HL-60 (cell line): ENCODE results near the gene PPFIA3.
"Not testable (repeated sequence)": the region's sequence is repeated elsewhere in the genome, so short reads cannot be mapped to it uniquely, and the experiment has no call there.

Experiments used
- DNase-seq, 2 experiments: peaks; one replicate each; pipeline ENCODE4 v3.0.0-alpha.2; 2010 to 2020; ENCODE audit warnings: low read depth in 1 of 2, low spot score in 1 of 2
- H3K27ac ChIP-seq: fragments of 250-450 bp; sonication (Bioruptor Pico); replicated peaks from 2 replicates; pipeline ENCODE4 v1.5.1; 2020; ENCODE audit warnings: mild to moderate bottlenecking, moderate library complexity
- H3K27me3 ChIP-seq: fragments of 250-450 bp; sonication (Bioruptor Pico); 2 replicates; pipeline ENCODE4 v1.5.1; 2021; ENCODE audit warnings: mild to moderate bottlenecking, moderate library complexity; ENCODE audit not compliant: insufficient read depth, poor library complexity, severe bottlenecking
- H3K4me3 ChIP-seq: replicated peaks from 2 replicates; pipeline ENCODE4 v1.5.1; 2011; ENCODE audit warnings: mild to moderate bottlenecking, control low read depth, low read length; ENCODE audit not compliant: insufficient read depth
- GABPA ChIP-seq: IDR thresholded peaks from 2 replicates; pipeline ENCODE4 v1.6.1; 2012; ENCODE audit warnings: low read depth
- POLR2AphosphoS5 ChIP-seq: IDR thresholded peaks from 2 replicates; pipeline ENCODE4 v1.6.1; 2012; ENCODE audit warnings: low read depth
- SPI1 ChIP-seq: IDR thresholded peaks from 2 replicates; pipeline ENCODE4 v1.6.1; 2012; ENCODE audit warnings: low read depth, mild to moderate bottlenecking, borderline replicate concordance
- TF ChIP-seq, protein P1 (sequence below): IDR thresholded peaks from 2 replicates; pipeline ENCODE4 v1.6.1; 2012; ENCODE audit warnings: low read depth; ENCODE audit not compliant: insufficient replicate concordance
- TF ChIP-seq, protein P2 (sequence below): IDR thresholded peaks from one replicate; pipeline ENCODE4 v1.5.1; 2011; ENCODE audit warnings: low read length, control low read depth, inconsistent platforms; ENCODE audit not compliant: insufficient read depth

Gene PPFIA3

DNA sequence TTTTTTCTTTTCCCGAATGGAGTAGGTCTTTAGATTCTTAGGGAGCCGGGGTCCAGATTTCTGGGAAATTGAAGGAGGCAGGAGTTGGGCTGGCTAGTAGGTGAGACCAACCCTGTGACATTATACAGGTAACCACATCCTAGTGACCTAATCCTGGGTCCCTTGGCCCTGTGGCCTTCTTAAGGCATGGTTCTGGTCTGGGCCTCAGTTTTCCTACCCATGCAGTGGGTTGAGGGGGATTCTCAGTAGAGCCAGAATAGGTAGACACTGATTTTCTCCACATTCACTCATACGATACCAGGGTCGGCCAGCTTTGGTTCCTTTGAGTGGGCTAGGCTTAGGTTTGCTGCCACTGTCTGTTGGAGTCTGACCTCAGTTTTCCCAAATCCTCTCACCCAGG, 7.2 kb downstream of the PPFIA3 start:
- TF ChIP-seq, protein P1, sequence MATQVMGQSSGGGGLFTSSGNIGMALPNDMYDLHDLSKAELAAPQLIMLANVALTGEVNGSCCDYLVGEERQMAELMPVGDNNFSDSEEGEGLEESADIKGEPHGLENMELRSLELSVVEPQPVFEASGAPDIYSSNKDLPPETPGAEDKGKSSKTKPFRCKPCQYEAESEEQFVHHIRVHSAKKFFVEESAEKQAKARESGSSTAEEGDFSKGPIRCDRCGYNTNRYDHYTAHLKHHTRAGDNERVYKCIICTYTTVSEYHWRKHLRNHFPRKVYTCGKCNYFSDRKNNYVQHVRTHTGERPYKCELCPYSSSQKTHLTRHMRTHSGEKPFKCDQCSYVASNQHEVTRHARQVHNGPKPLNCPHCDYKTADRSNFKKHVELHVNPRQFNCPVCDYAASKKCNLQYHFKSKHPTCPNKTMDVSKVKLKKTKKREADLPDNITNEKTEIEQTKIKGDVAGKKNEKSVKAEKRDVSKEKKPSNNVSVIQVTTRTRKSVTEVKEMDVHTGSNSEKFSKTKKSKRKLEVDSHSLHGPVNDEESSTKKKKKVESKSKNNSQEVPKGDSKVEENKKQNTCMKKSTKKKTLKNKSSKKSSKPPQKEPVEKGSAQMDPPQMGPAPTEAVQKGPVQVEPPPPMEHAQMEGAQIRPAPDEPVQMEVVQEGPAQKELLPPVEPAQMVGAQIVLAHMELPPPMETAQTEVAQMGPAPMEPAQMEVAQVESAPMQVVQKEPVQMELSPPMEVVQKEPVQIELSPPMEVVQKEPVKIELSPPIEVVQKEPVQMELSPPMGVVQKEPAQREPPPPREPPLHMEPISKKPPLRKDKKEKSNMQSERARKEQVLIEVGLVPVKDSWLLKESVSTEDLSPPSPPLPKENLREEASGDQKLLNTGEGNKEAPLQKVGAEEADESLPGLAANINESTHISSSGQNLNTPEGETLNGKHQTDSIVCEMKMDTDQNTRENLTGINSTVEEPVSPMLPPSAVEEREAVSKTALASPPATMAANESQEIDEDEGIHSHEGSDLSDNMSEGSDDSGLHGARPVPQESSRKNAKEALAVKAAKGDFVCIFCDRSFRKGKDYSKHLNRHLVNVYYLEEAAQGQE: no peak
- TF ChIP-seq, protein P2, sequence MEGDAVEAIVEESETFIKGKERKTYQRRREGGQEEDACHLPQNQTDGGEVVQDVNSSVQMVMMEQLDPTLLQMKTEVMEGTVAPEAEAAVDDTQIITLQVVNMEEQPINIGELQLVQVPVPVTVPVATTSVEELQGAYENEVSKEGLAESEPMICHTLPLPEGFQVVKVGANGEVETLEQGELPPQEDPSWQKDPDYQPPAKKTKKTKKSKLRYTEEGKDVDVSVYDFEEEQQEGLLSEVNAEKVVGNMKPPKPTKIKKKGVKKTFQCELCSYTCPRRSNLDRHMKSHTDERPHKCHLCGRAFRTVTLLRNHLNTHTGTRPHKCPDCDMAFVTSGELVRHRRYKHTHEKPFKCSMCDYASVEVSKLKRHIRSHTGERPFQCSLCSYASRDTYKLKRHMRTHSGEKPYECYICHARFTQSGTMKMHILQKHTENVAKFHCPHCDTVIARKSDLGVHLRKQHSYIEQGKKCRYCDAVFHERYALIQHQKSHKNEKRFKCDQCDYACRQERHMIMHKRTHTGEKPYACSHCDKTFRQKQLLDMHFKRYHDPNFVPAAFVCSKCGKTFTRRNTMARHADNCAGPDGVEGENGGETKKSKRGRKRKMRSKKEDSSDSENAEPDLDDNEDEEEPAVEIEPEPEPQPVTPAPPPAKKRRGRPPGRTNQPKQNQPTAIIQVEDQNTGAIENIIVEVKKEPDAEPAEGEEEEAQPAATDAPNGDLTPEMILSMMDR: no peak
- no peak for TF ChIP-seq POLR2AphosphoS5
- TF ChIP-seq SPI1: no peak
- no peak for TF ChIP-seq GABPA
- Histone ChIP-seq H3K27ac (no peak overlapping the region), H3K27me3 (no peaks in the 10 kb centered on the region), H3K4me3 (no peak overlapping the region)
- DNase-seq: no peak

DNA sequence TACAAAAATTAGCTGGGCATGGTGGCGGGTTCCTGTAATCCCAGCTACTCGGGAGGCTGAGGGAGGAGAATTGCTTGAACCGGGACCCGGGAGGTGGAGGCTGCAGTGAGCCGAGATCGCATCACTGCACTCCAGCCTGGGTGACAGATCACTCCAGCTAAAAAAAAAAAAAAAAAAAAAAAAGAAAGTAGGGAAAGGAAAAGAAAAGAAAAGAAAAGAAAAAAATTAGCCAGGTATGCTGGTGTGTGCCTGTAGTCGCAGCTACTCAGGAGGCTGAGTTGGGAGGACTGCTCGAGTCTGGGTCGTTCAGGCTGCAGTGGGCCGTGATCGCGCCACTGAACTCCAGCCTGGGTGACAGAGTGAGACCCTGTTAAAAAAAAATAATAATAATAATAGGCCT, 7.9 kb downstream of the PPFIA3 start:
- not testable (repeated sequence) for H3K27me3 ChIP-seq, H3K27ac ChIP-seq, H3K4me3 ChIP-seq, DNase-seq

DNA sequence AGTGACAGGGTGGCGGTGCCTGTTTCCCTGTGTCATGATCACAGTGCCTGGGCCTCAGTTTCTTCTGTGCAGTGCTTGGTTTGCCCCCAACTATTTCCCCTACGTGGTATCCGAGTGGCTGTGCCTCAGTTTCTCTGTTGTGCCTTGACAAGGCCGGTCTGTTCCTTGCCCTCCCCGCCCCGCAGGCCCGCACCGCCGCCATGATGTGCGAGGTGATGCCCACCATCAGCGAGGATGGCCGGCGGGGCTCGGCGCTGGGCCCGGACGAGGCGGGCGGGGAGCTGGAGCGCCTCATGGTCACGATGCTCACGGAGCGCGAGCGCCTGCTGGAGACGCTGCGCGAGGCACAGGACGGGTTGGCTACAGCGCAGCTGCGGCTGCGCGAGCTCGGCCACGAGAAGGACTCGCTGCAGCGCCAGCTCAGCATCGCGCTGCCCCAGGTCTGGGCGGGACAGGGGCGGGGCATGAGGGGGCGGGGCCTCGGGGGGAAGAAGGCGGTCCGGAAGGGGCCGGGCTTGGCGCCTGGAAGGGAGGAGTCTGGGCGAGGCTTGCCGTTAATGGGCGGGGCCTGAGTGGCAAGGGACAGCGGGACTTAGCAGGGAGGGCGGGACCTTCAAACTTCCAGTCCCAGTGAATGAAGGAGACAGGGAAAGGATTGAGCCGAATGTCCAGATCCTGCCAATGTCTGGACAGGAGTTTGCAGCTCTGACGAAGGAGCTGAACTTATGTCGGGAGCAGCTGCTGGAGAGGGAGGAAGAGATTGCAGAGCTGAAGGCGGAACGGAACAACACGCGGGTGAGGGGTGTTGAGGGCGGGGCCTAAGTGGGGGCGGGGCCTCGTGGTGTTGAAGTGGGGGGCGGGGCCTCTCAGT, 8.6 kb downstream of the PPFIA3 start:
- Histone ChIP-seq H3K27me3 (no peaks in the 10 kb centered on the region), H3K4me3 (peak overlapping the region; percentile 38), H3K27ac (0 out of 2 replicates have a peak overlapping the region, but pooled peaks have one; percentile 25)
- peak; percentile 25; the same call in 1 of the 2 replicates for TF ChIP-seq POLR2AphosphoS5
- TF ChIP-seq SPI1: no peak
- DNase-seq: peak; percentile 91 to 94

DNA sequence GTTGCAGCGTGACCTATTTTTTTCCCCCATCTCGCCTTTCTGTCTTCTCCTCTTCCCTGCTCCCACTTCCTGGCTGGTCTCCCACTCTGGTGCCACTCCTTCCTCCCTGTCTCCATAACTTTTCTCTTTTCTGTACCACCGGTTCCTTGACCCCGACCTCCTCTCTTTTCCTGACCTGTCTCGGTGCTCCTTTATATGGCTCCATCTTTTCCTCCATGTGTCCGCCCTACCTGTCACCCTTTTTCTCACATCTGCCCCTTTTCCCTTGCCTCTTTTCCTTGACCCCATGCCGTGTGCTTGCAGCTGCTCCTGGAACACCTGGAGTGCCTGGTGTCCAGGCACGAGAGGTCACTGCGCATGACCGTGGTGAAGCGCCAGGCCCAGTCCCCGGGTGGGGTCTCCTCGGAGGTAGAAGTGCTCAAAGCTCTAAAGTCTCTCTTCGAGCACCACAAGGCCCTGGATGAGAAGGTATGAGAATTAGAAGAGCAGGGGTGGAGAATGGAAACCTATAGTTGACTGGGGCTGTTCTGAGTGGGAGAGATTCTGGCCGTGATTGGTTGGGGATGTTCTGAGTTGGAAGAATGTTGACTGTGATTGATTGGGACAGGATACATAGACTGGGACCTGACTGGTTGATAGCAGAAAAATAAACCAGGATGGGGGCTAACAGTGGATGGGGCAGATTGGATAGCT, 9.3 kb downstream of the PPFIA3 start:
- TF ChIP-seq, protein P2: no peak
- no peak for TF ChIP-seq GABPA
- TF ChIP-seq SPI1: no peak
- TF ChIP-seq POLR2AphosphoS5: no peak
- TF ChIP-seq, protein P1: no peak
- Histone ChIP-seq H3K4me3 (peak overlapping the region; percentile 38), H3K27ac (no peak overlapping the region)

More for the DNA sequence above, 9.3 kb downstream of the PPFIA3 start:
- no peak for DNase-seq
- H3K27me3 ChIP-seq: no peaks in the 10 kb centered on the region
